Caki2 (cell line): ENCODE results near the gene ZNF236. TPM values are rescaled to one million over a fixed set of nuclear protein-coding genes. Genes with fewer than 3 reads are reported as not detected.
"Not testable (repeated sequence)": the region's sequence is repeated elsewhere in the genome, so short reads cannot be mapped to it uniquely, and the experiment has no call there.

ENCODE experiments used
- DNase-seq: peaks from one replicate; pipeline ENCODE4 v3.0.0-alpha.2; 2015; ENCODE audit warnings: low read depth
- in situ Hi-C: cut with HindIII; loops from 2 replicates; pipeline ENCODE4 v1.10.0; 2016; ENCODE audit warnings: low sequenced_read_pairs, low pct_unique_long_range_greater_than_20kb, mixed read lengths
- total RNA-seq: library from RNA; depleted of rRNA; stranded (reverse); fragments of >200 nt; shearing (Covaris generic); gene quantifications from 2 replicates; pipeline ENCODE4 v1.2.3, GENCODE V29; 2014; ENCODE audit warnings: low replicate concordance

ZNF236 gene
- total RNA-seq, 1 experiment from 2014 or later: 6.4 TPM

- no peak for DNase-seq
- in situ Hi-C loops: no loop called here
Measured at GRCh38 chr18:76955524-76956170, 133.3 kb downstream of the ZNF236 start.

DNA sequence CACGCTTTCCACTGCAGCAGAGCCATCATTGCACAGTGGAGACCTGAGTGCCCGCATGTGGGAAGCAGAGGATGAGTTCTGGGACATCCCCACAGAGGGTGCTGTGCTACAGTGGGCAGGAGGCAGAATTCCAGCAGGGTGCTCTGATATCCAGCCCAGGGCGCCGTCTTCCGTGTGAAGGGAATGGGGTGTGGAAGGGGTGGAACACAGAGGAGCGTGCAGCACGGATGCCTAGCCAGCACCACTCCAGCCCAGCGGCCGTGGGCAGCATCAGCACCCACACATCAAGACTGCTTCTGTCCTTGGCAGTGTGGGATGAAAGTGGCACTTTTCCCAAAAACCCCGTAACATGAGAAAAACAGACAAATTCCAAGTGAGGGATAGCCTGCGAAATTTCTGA, 134.3 kb downstream of the ZNF236 start:
- DNase-seq: no peak
- in situ Hi-C loops: no loop called here

- in situ Hi-C loops: no loop called here
- no peak for DNase-seq
Measured at GRCh38 chr18:76957384-76958355, 135.3 kb downstream of the ZNF236 start.

DNA sequence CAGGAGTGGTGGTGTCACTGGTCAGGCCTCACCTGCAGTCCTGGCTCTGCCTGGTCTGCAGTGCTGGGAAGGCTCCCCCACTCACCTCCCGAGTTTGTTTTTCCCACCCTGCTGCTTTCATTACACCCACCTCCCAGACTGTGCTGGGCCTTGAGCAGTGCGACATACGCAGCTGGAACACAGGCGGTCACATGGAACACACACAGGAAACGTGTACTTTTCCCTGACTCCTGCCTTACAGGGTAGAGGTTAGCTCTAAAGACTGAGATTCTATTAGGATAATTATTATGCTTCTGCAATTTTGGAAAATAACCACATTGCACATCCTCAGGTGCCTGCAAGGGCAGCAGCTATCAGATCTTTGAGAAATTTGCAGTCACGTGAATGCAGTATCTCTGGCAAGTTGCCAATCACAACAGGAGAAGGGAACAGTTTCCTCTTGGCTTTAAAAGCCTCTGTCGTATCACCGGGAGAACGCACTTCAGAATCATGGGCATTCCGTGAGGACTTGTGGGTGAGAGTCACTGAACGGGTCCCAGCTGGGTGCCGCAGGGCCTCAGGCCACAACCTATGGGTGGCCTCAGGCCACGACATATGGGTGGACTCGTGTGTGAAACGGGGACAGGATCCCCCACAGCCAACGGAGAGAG, 136.5 kb downstream of the ZNF236 start:
- no peak for DNase-seq
- in situ Hi-C loops: no loop called here

GRCh38 chr18:76959605-76960004, 137.2 kb downstream of the ZNF236 start:
- DNase-seq: no peak

DNA sequence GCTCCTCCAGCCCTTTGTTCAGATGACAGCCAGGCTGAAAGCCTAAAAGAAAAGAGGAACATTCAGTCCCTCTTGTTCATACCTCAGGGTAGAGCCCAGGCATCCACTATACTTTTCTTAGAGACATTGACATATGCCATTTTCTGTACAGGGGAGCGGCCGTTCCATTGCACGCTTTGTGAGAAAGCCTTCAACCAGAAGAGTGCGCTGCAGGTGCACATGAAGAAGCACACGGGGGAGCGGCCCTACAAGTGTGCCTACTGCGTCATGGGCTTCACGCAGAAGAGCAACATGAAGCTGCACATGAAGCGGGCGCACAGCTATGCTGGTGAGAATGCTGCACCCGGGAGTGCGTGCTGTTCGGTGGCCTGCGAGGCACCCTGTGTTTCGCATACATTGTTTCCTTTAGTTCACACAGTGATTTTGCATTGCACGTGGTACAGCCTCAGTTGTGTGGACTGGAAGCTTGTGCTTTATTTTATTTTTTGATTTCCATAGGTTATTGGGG, 138.2 kb downstream of the ZNF236 start:
- in situ Hi-C loops: no loop called here
- DNase-seq: no peak

More at GRCh38 chr18:76959605-76960004, 137.2 kb downstream of the ZNF236 start:
- in situ Hi-C loops: no loop called here

- no peak for DNase-seq
- in situ Hi-C loops: no loop called here
Measured at GRCh38 chr18:76962851-76963250, 140.5 kb downstream of the ZNF236 start.

DNA sequence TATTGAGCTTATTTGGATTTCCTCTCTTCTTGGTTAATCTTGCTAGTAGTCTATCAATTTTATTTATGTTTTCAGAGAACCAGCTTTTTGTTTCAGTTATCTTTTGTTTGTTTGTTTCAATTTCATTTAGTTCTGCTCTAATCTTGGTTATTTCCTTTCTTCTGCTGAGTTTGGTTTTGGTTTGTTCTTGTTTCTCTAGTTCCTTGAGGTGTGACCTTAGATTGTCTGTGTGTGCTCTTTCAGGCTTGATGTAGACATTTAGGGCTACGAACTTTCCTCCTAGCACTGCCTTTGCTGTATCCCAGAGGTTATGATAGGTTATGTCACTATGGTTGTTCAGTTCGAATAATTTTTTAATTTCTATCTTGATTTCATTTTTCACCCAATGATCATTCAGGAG, 141.6 kb downstream of the ZNF236 start:
- no peak for DNase-seq
- in situ Hi-C loops: no loop called here

GRCh38 chr18:76965555-76966151, 143.3 kb downstream of the ZNF236 start:
- in situ Hi-C loops, DNase-seq: not testable (repeated sequence)

DNA sequence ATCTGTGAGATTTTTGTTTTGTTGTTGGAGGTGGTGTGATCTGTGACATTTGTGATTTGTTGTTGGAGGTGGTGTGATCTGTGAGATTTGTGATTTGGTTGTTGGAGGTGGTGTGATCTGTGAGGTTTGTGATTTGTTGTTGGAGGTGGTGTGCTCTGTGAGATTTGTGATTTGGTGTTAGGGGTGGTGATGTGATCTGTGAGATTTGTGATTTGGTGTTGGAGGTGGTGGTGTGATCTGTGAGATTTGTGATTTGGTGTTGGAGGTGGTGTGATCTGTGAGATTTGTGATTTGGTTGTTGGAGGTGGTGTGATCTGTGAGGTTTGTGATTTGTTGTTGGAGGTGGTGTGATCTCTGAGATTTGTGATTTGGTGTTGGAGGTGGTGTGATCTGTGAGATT, 144.9 kb downstream of the ZNF236 start:
- DNase-seq, in situ Hi-C loops: not testable (repeated sequence)

- in situ Hi-C loops: no loop called here
- DNase-seq: no peak
Measured at GRCh38 chr18:76967721-76968472, 145.5 kb downstream of the ZNF236 start.

GRCh38 chr18:76970770-76971559, 148.6 kb downstream of the ZNF236 start:
- no peak for DNase-seq
- in situ Hi-C loops: no loop called here

DNA sequence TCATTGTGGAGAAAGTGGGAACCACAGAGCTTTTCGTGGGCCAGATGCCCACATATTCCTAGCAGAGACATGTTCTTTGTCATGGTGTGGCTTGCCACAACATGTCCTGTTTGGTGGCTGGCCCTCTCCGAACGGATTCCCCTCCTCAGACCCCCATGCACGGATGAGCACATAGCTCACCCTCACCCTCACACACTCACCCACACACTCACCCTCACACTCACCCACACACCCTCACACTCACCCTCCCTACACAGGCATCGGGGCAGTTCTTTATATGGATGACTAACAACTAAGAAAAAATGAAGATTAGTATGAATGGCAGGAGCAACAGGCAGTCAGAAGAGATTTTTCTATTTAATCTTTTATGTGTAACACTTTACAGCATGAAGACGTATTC, 149.9 kb downstream of the ZNF236 start:
- in situ Hi-C loops: no loop called here
- DNase-seq: no peak

- no peak for DNase-seq
- in situ Hi-C loops: no loop called here
Measured at GRCh38 chr18:76972846-76973519, 150.6 kb downstream of the ZNF236 start.

DNA sequence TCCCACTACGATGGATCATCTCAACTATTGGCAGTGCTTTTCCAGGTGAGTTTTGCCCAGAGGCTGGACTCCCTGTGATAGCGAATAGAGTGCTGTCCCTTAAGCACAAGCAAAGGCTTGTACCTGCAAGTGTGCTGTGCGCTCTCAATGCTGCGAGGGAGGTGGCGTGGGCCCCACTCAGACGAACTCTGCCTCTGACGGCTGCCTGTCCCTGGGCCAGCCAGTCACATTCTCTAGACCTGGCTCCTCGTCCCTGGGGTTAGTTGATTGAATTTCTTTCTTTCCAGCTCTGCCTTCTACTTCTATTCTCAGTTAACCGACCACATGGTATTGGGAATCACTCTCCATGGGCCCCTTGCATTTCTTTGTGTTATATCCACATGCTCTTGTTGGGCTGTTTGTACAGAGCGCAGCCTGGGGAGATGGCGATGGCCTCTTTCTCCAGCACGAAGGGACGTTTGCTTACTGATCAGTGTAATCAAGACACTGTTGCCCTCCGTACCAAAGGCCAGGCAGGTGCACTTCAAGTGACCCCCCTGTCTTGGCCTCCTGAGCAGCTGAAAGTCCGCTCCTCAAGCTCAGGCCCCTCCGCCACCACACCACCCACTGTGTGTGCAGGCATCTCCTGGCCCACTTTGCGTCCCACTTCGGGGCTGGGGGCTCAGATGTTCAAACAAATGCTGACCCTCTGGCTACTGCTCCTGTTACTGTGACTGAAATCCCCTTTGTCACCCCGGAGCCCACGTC, 151.3 kb downstream of the ZNF236 start:
- DNase-seq: no peak
- in situ Hi-C loops: no loop called here

DNA sequence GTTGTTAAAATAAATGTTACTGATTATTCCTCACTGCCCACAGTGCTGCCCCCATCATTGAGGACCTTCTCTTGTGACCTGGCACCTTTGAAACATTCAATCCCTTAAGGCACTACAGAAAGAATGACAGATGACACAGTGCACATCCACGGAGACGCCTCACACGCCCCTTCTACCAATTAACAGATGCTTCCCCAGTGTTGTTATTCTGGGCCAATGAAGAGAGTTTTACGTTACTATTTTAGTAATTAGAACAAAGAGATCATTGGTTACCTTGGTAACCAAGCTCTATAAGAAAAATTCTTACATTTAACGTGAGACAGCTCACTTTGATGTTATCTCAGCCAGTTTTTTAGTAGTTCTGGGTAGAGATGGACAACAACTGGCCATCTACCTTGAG, 152.0 kb downstream of the ZNF236 start:
- DNase-seq: no peak
- in situ Hi-C loops: no loop called here
